Fibroblast of lung (primary cell): ENCODE results near the gene PCDH1.
A peak's percentile ranks its signal among the peaks of the same experiment; 100 is the strongest.

Experiments
- EZH2 ChIP-seq: IDR thresholded peaks from 2 replicates; pipeline ENCODE4 v1.5.1; 2012; ENCODE audit warnings: low read length, control low read depth, mild to moderate bottlenecking; ENCODE audit errors: missing control alignments
- TF ChIP-seq, protein P1 (sequence below), 2 donors: IDR thresholded peaks in 1 of 2; conservative IDR thresholded peaks in 1 of 2; 1 replicate in 1 of 2; 2 replicates in 1 of 2; pipeline ENCODE4 v1.5.1; 2011 to 2012; ENCODE audit warnings: low read length in 2 of 2, control low read depth in 1 of 2, inconsistent platforms in 1 of 2, low read depth in 1 of 2, mild to moderate bottlenecking in 1 of 2

DNA sequence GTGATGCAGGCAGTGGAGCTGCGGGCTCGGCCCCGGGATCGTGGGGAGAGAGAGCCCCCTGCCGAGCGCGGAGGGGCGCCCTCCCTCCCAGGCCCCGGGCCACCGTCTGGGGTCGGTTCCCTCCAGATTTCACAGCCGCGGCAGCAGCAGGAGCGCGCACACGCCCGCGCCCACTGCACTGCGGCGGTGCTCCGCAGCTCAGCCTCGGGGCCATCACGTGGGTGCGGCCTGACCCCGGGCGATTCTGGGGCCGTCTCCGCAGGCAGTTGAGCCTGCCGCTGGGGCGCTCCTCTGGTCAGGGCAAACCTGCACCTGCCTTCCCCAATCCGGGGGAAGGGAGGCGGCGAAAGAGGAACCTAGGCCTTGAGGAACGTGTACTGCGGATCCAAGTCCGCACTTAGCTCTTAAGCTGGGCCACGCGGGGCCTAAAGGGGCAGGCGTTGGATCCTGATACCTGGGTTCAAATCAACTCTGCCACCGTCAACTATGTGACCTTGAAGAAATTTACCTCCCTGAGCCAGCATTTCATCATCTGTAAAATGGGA is 36.1 kb upstream of the PCDH1 start:
- TF ChIP-seq, protein P1, sequence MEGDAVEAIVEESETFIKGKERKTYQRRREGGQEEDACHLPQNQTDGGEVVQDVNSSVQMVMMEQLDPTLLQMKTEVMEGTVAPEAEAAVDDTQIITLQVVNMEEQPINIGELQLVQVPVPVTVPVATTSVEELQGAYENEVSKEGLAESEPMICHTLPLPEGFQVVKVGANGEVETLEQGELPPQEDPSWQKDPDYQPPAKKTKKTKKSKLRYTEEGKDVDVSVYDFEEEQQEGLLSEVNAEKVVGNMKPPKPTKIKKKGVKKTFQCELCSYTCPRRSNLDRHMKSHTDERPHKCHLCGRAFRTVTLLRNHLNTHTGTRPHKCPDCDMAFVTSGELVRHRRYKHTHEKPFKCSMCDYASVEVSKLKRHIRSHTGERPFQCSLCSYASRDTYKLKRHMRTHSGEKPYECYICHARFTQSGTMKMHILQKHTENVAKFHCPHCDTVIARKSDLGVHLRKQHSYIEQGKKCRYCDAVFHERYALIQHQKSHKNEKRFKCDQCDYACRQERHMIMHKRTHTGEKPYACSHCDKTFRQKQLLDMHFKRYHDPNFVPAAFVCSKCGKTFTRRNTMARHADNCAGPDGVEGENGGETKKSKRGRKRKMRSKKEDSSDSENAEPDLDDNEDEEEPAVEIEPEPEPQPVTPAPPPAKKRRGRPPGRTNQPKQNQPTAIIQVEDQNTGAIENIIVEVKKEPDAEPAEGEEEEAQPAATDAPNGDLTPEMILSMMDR (conservative IDR thresholded peaks at IDR 0.05 in 1 of 2, IDR thresholded peaks at IDR 0.05 in 1 of 2; ENCODE audit: low read depth in 1 of 2, low read length in 2 of 2), result peak; percentile 16 to 17
- no peak for TF ChIP-seq EZH2
